H1 (cell line): ENCODE measurements around the gene ZC3HAV1. TPM values are rescaled to one million over a fixed set of nuclear protein-coding genes. Genes with fewer than 3 reads are reported as not detected.

Source experiments
- CTCF ChIA-PET: fragments of 300-600 bp; sonication (Branson Sonifier 250); formaldehyde crosslinking; loops from one replicate; lab custom pipeline; 2021; ENCODE audit not compliant: partially characterized antibody; lab: Charles Lee
- POLR2A ChIA-PET: fragments of 300-600 bp; sonication (Branson Sonifier 250); formaldehyde crosslinking; loops from one replicate; lab custom pipeline; 2021; ENCODE audit warnings: inconsistent platforms; ENCODE audit not compliant: partially characterized antibody; lab: Charles Lee
- DNase-seq, 2 experiments: peaks; one replicate each; pipeline versions ENCODE4 v3.0.0 to v3.0.0-alpha.2; 2010 to 2022; ENCODE audit warnings: low spot score in 2 of 2, low read depth in 1 of 2, mixed read lengths in 1 of 2
- FAIRE-seq: peaks from 2 replicates; lab custom pipeline; 2011; peaks lifted over from hg19 to GRCh38; lab: Jason Lieb, UNC
- H2AFZ ChIP-seq: 2 replicates; pipeline ENCODE4 v1.8.1; 2012; ENCODE audit warnings: low read length, inconsistent platforms
- H2AK5ac ChIP-seq: 2 replicates; pipeline ENCODE4 v1.6.1; 2013; ENCODE audit warnings: low read depth, low read length
- H2BK120ac ChIP-seq: replicated peaks from 2 replicates; pipeline ENCODE3; 2013; ENCODE audit warnings: low read depth, low read length, inconsistent platforms
- H2BK12ac ChIP-seq: 2 replicates; pipeline ENCODE4 v1.6.1; 2013; ENCODE audit warnings: low read depth, low read length
- H2BK15ac ChIP-seq: 2 replicates; pipeline ENCODE4 v1.6.1; 2013; ENCODE audit warnings: low read length
- H2BK20ac ChIP-seq: 2 replicates; pipeline ENCODE4 v1.6.1; 2013; ENCODE audit warnings: low read length
- H2BK5ac ChIP-seq: 2 replicates; pipeline ENCODE4 v1.6.1; 2013; ENCODE audit warnings: low read depth, low read length
- H3K14ac ChIP-seq: 2 replicates; pipeline ENCODE4 v1.6.1; 2013; ENCODE audit warnings: inconsistent platforms; ENCODE audit not compliant: insufficient read length
- H3K18ac ChIP-seq: 2 replicates; pipeline ENCODE4 v1.6.1; 2013; ENCODE audit warnings: low read length; ENCODE audit errors: extremely low read depth
- H3K23ac ChIP-seq: 2 replicates; pipeline ENCODE4 v1.6.1; 2013; ENCODE audit warnings: inconsistent platforms; ENCODE audit not compliant: insufficient read length
- H3K23me2 ChIP-seq: 2 replicates; pipeline ENCODE4 v1.6.1; 2013; ENCODE audit warnings: low read depth, low read length
- H3K27ac ChIP-seq: 2 replicates; pipeline ENCODE4 v1.6.1; 2011; ENCODE audit warnings: low read depth, low read length, inconsistent platforms
- H3K27me3 ChIP-seq, 4 experiments: replicated peaks in 1 of 4; 1 replicate in 1 of 4; 2 replicates in 3 of 4; pipeline versions ENCODE4 v1.6.1 to v1.8.1; 2011 to 2013; ENCODE audit warnings: low read length in 3 of 4, mild to moderate bottlenecking in 3 of 4, inconsistent platforms in 2 of 4, mixed read lengths in 2 of 4, moderate library complexity in 1 of 4; ENCODE audit not compliant: control insufficient read depth in 3 of 4, insufficient read depth in 3 of 4; ENCODE audit errors: extremely low read depth in 1 of 4
- H3K36me3 ChIP-seq, 4 experiments: 2 replicates each; pipeline versions ENCODE4 v1.6.1 to v1.8.1; 2011 to 2013; ENCODE audit warnings: mild to moderate bottlenecking in 4 of 4, low read length in 3 of 4, moderate library complexity in 2 of 4, control low read depth in 1 of 4, inconsistent platforms in 1 of 4; ENCODE audit not compliant: insufficient read depth in 4 of 4, control insufficient read depth in 2 of 4
- H3K4ac ChIP-seq: replicated peaks from 2 replicates; pipeline ENCODE3; 2013; ENCODE audit warnings: low read length, low read depth, mixed read lengths, inconsistent platforms; ENCODE audit not compliant: insufficient read length
- H3K4me1 ChIP-seq, 4 experiments: replicated peaks in 1 of 4; 1 replicate in 1 of 4; 2 replicates in 3 of 4; pipeline versions ENCODE4 v1.6.1 to v1.8.1; 2011 to 2013; ENCODE audit warnings: low read length in 3 of 4, inconsistent platforms in 2 of 4, mixed read lengths in 1 of 4; ENCODE audit not compliant: insufficient read depth in 4 of 4, control insufficient read depth in 3 of 4
- H3K4me2 ChIP-seq, 2 experiments: 2 replicates each; pipeline versions ENCODE4 v1.6.1 to v1.8.1; 2011 to 2013; ENCODE audit warnings: low read depth in 2 of 2, low read length in 2 of 2, control low read depth in 1 of 2, inconsistent platforms in 1 of 2, mild to moderate bottlenecking in 1 of 2; ENCODE audit not compliant: insufficient read depth in 1 of 2
- H3K4me3 ChIP-seq, 4 experiments: fragments of 200-600, 300-600 bp in 1 of 4; sonication (generic), shearing (Covaris generic), sonication (Bioruptor Twin) in 1 of 4; 2 replicates each; pipeline versions ENCODE4 v1.5.1 to v1.8.1; 2011 to 2016; ENCODE audit warnings: low read length in 4 of 4, low read depth in 3 of 4, control low read depth in 2 of 4, inconsistent platforms in 2 of 4, mild to moderate bottlenecking in 2 of 4, mixed read lengths in 1 of 4, moderate library complexity in 1 of 4; ENCODE audit not compliant: insufficient read depth in 2 of 4; ENCODE audit errors: extremely low read depth in 1 of 4
- H3K56ac ChIP-seq: replicated peaks from 2 replicates; pipeline ENCODE3; 2013; ENCODE audit warnings: low read depth, mild to moderate bottlenecking, mixed read lengths, low read length, inconsistent platforms; ENCODE audit not compliant: insufficient read length
- H3K79me1 ChIP-seq: 2 replicates; pipeline ENCODE4 v1.6.1; 2013; ENCODE audit warnings: low read depth, low read length, control low read depth
- H3K79me2 ChIP-seq, 2 experiments: 2 replicates each; pipeline versions ENCODE4 v1.6.1 to v1.8.1; 2012 to 2013; ENCODE audit warnings: low read length in 2 of 2, mild to moderate bottlenecking in 2 of 2, inconsistent platforms in 1 of 2; ENCODE audit not compliant: insufficient read depth in 2 of 2, control insufficient read depth in 1 of 2
- H3K9ac ChIP-seq, 4 experiments: replicated peaks in 1 of 4; 1 replicate in 1 of 4; 2 replicates in 3 of 4; pipeline versions ENCODE4 v1.6.1 to v1.8.1; 2011 to 2013; ENCODE audit warnings: low read depth in 3 of 4, low read length in 3 of 4, control low read depth in 2 of 4, mild to moderate bottlenecking in 2 of 4, moderate library complexity in 2 of 4, inconsistent platforms in 1 of 4; ENCODE audit errors: extremely low read depth in 1 of 4
- H3K9me3 ChIP-seq, 2 experiments: 2 replicates each; pipeline versions ENCODE4 v1.6.1 to v1.8.1; 2012 to 2013; ENCODE audit warnings: mild to moderate bottlenecking in 2 of 2, moderate library complexity in 2 of 2, control low read depth in 1 of 2, inconsistent platforms in 1 of 2, low read depth in 1 of 2, low read length in 1 of 2, mixed read lengths in 1 of 2; ENCODE audit not compliant: insufficient read depth in 2 of 2
- H4K20me1 ChIP-seq, 2 experiments: replicated peaks in 1 of 2; 2 replicates each; pipeline versions ENCODE3 to v1.8.1; 2011 to 2013; ENCODE audit warnings: inconsistent platforms in 2 of 2, low read length in 2 of 2, mild to moderate bottlenecking in 1 of 2; ENCODE audit not compliant: insufficient read depth in 2 of 2, control insufficient read depth in 1 of 2
- H4K5ac ChIP-seq: 2 replicates; pipeline ENCODE4 v1.6.1; 2013; ENCODE audit warnings: low read length, low read depth, mixed read lengths, inconsistent platforms; ENCODE audit not compliant: insufficient read length
- H4K8ac ChIP-seq: 2 replicates; pipeline ENCODE4 v1.8.0; 2013; ENCODE audit warnings: mild to moderate bottlenecking, moderate library complexity, low read length, inconsistent platforms; ENCODE audit not compliant: insufficient read depth; ENCODE audit errors: extremely low read depth
- H4K91ac ChIP-seq: replicated peaks from 2 replicates; pipeline ENCODE3; 2013; ENCODE audit warnings: low read length, mixed read lengths, inconsistent platforms; ENCODE audit not compliant: insufficient read length
- BACH1 ChIP-seq: IDR thresholded peaks from 2 replicates; pipeline ENCODE4 v1.6.1; 2012; ENCODE audit warnings: low read length, improper control_type of control experiment
- BCL11A ChIP-seq, 2 experiments: IDR thresholded peaks; one replicate each; pipeline ENCODE4 v1.6.1; 2011; ENCODE audit warnings: low read depth in 2 of 2, low read length in 2 of 2, mild to moderate bottlenecking in 2 of 2
- CHD2 ChIP-seq: IDR thresholded peaks from 2 replicates; pipeline ENCODE4 v1.6.1; 2012; ENCODE audit warnings: low read length, improper control_type of control experiment
- CREB1 ChIP-seq: IDR thresholded peaks from 2 replicates; pipeline ENCODE4 v1.6.1; 2012; ENCODE audit warnings: inconsistent platforms
- CTBP2 ChIP-seq: IDR thresholded peaks from 2 replicates; pipeline ENCODE4 v1.7.0; 2011; ENCODE audit warnings: borderline replicate concordance, mild to moderate bottlenecking, moderate library complexity, mixed read lengths, low read length; ENCODE audit not compliant: insufficient read depth, insufficient read length
- EP300 ChIP-seq, 2 experiments: IDR thresholded peaks; 1 replicate in 1 of 2; 2 replicates in 1 of 2; pipeline ENCODE4 v1.6.1; 2011 to 2012; ENCODE audit warnings: low read depth in 2 of 2, low read length in 2 of 2, mild to moderate bottlenecking in 2 of 2, borderline replicate concordance in 1 of 2, inconsistent platforms in 1 of 2, moderate library complexity in 1 of 2
- HDAC6 ChIP-seq: IDR thresholded peaks from one replicate; pipeline ENCODE4 v1.7.1; 2012; ENCODE audit warnings: low read depth, mild to moderate bottlenecking, inconsistent platforms, low read length, moderate library complexity
- JUND ChIP-seq: IDR thresholded peaks from 2 replicates; pipeline ENCODE4 v1.6.1; 2011; ENCODE audit warnings: mild to moderate bottlenecking, improper control_type of control experiment, low read length
- SAP30 ChIP-seq: fragments of 300-600 bp; sonication (generic); IDR thresholded peaks from 2 replicates; pipeline ENCODE4 v1.7.1; 2012; ENCODE audit warnings: low read length, moderate library complexity, mild to moderate bottlenecking, inconsistent platforms; ENCODE audit not compliant: insufficient read depth, insufficient replicate concordance
- SRF ChIP-seq: IDR thresholded peaks from 2 replicates; pipeline ENCODE4 v1.6.1; 2011; ENCODE audit warnings: mild to moderate bottlenecking, low read depth, low read length, moderate library complexity
- TAF7 ChIP-seq: optimal IDR thresholded peaks from 2 replicates; pipeline ENCODE3; 2011; ENCODE audit warnings: low read depth, mild to moderate bottlenecking, inconsistent platforms, low read length, moderate library complexity, borderline replicate concordance
- WGBS, 2 experiments: shearing (Covaris generic) in 1 of 2; methylation state at CpG; one replicate each; pipeline versions ENCODE4 v1.1.6 to v1.1.7; 2013 to 2015; ENCODE audit warnings: low lambda C conversion rate in 2 of 2, mixed read lengths in 2 of 2, inconsistent platforms in 1 of 2, low coverage in 1 of 2, missing lambda C conversion rate in 1 of 2; ENCODE audit not compliant: insufficient replicate concordance in 2 of 2, insufficient coverage in 1 of 2, insufficient read length in 1 of 2; ENCODE audit errors: extremely low coverage in 1 of 2, missing lambda C conversion rate in 1 of 2; 5-methylcytosine and 5-hydroxymethylcytosine counted together
- polyA plus RNA-seq, 7 experiments: library from polyadenylated mRNA; depleted of rRNA in 3 of 7; stranded (reverse) in 5 of 7; unstranded in 2 of 7; fragments of >200 nt in 5 of 7; fragments of 200-250 nt in 2 of 7; gene quantifications; 1 replicate in 5 of 7; 2 replicates in 1 of 7; 4 replicates in 1 of 7; pipeline versions ENCODE4 v1.2.1 to v1.2.3, GENCODE V29; 2011 to 2013; ENCODE audit warnings: missing spikeins in 2 of 7, mixed read lengths in 2 of 7
- total RNA-seq: library from RNA; stranded (reverse); fragmentation: NEBNext Ultra II Directional; extraction: Animal tissue kit (Norgen Biotek cat#: 25700); gene quantifications from 2 replicates; pipeline ENCODE4 v1.2.1, GENCODE V29; 2021
- TF ChIP-seq, protein P1 (sequence below): IDR thresholded peaks from 2 replicates; pipeline ENCODE4 v1.6.1; 2011; ENCODE audit warnings: low read depth, mild to moderate bottlenecking, low read length; ENCODE audit not compliant: insufficient read depth
- TF ChIP-seq, protein P2 (sequence below): IDR thresholded peaks from 2 replicates; pipeline ENCODE4 v1.6.1; 2012; ENCODE audit warnings: inconsistent platforms

ZC3HAV1 gene
- total and polyA plus RNA-seq, 2 of the 8 experiments (the other 6 are each of a cell fraction or from before 2014, with no cell fraction given), result 22.5 to 43.4 TPM

GRCh38 chr7:139061416-139061815 is 48.1 kb downstream of the ZC3HAV1 start:
- TF ChIP-seq BCL11A (IDR thresholded peaks at IDR 0.05; ENCODE audit: low read depth in 2 of 2, low read length in 2 of 2) (no peak), JUND (no peak), TAF7 (no peak), SAP30 (no peak), HDAC6 (no peak), BACH1 (no peak), CHD2 (no peak), CTBP2 (no peak), SRF (no peak), CREB1 (no peak), EP300 (IDR thresholded peaks at IDR 0.05; ENCODE audit: borderline replicate concordance in 1 of 2, low read depth in 2 of 2, low read length in 2 of 2) (no peak)
- TF ChIP-seq, protein P1, sequence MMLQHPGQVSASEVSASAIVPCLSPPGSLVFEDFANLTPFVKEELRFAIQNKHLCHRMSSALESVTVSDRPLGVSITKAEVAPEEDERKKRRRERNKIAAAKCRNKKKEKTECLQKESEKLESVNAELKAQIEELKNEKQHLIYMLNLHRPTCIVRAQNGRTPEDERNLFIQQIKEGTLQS, result no peak
- TF ChIP-seq, protein P2, sequence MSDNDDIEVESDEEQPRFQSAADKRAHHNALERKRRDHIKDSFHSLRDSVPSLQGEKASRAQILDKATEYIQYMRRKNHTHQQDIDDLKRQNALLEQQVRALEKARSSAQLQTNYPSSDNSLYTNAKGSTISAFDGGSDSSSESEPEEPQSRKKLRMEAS, result no peak
- no peak overlapping the region for H3K4me2 ChIP-seq
- CTCF ChIA-PET, result interaction anchor here (2.2 kb wide), 1 partner anchor 24 kb away, joined by 6 read pairs; no protein-coding TSS in a partner anchor
- H3K79me2 ChIP-seq, result no peaks in the 10 kb centered on the region
- no peak overlapping the region for H3K4ac ChIP-seq
- H3K36me3 ChIP-seq, result peaks cover 0 to 24% (median 11%) of the 10 kb centered on the region in 4 experiments; a peak in 6 of 8 replicates
- H2AK5ac ChIP-seq, result no peak overlapping the region
- no peaks in the 10 kb centered on the region for H3K9me3 ChIP-seq
- H3K23ac ChIP-seq, result no peak overlapping the region
- no peak overlapping the region for H4K91ac ChIP-seq
- DNase-seq (no peak), FAIRE-seq (no peak)
- POLR2A ChIA-PET, result interaction anchor here (3.3 kb wide), 1 partner anchor 25 kb away, joined by 12 read pairs; the partner anchor contains the start of gene ZC3HAV1L
- no peak overlapping the region for H2BK15ac ChIP-seq
- no peaks in the 10 kb centered on the region for H3K4me1 ChIP-seq
- 92% methylated on average over 5 of the region's 5 CpGs; no CpG with 5 or more reads in 1 of the 2 experiments for WGBS, 2 experiments
- no peak overlapping the region for H3K14ac ChIP-seq
- no peak overlapping the region for H3K56ac ChIP-seq
- no peak overlapping the region for H3K9ac ChIP-seq
- H4K5ac ChIP-seq, result no peak overlapping the region
- H2AFZ ChIP-seq, result no peak overlapping the region
- no peak overlapping the region for H2BK120ac ChIP-seq
- H4K8ac ChIP-seq, result no peak overlapping the region
- H3K79me1 ChIP-seq, result no peaks in the 10 kb centered on the region; the same call in 1 of the 2 replicates
- H2BK20ac ChIP-seq, result no peak overlapping the region
- peaks cover 0 to 2% of the 10 kb centered on the region in 2 experiments for H4K20me1 ChIP-seq
- no peak overlapping the region for H3K4me3 ChIP-seq
- H3K27ac ChIP-seq, result no peak overlapping the region
- no peak overlapping the region for H3K18ac ChIP-seq
- no peak overlapping the region for H2BK5ac ChIP-seq
- peaks cover 0 to 2% (median 0%) of the 10 kb centered on the region in 4 experiments; a peak in 1 of 7 replicates for H3K27me3 ChIP-seq
- no peak overlapping the region for H2BK12ac ChIP-seq
- H3K23me2 ChIP-seq, result no peaks in the 10 kb centered on the region
